ENCODE data around the gene ZNF319. TPM values are rescaled to one million over a fixed set of nuclear protein-coding genes. Genes with fewer than 3 reads are reported as not detected.
A peak's percentile ranks its signal among the peaks of the same experiment; 100 is the strongest.

The ZNF319 gene
- total and polyA plus RNA-seq, 10 of the 15 experiments (the other 5 are each of a cell fraction or from before 2014, with no cell fraction given), result 0.29 to 7.4 (median 1.7) TPM

DNA sequence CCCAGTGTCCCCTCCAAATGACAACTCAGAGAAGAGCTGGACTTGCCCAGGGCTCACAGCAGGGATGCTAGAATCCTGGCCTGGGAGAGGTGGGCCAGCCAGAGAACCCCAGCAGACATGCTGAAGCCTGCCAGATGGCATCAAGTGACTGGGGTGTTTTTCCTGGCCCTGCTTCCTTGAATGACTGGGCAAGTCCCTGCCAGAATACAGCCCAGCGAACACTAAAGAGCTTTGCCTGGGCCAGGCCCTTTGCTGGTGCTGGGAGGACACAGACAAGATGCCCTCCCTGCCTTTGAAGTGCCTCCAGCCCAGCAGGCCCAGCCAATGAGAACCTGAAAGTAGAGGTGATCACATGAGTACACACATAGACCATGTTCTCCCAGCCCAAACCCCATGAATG lies 11.5 kb downstream of the ZNF319 start:
- ChIA-PET POLR2A (no interaction called here), SMC1A (ENCODE audit: uncharacterized antibody, unreplicated experiment) (no interaction called here), RAD21 (ENCODE audit: unreplicated experiment) (no interaction called here), CTCF (no interaction called here)
- no peak overlapping the region for H2AFZ ChIP-seq (ENCODE audit: control insufficient read depth, low read depth, low read length)
- no peaks in the 10 kb centered on the region for H4K20me1 ChIP-seq (ENCODE audit: control insufficient read depth, insufficient read depth)
- TF ChIP-seq NR2F1 (conservative IDR thresholded peaks at IDR 0.05), result no peak
- no peak for TF ChIP-seq TCF12 (IDR thresholded peaks at IDR 0.05; ENCODE audit: low read depth, low read length)
- no peak for TF ChIP-seq BHLHE40 (IDR thresholded peaks at IDR 0.05; ENCODE audit: borderline replicate concordance in 1 of 2, low read depth in 2 of 2, low read length in 1 of 2)
- TF ChIP-seq ATF7 (IDR thresholded peaks at IDR 0.05; ENCODE audit: low read depth), result no peak
- DNase-seq (ENCODE audit: low read depth, low spot score), result no peak
- no peak overlapping the region for H3K9ac ChIP-seq (ENCODE audit: control insufficient read depth, insufficient read depth, low read length)
- ATAC-seq, result peak; percentile 19
- H3K9me3 ChIP-seq (replicated peaks; ENCODE audit: control insufficient read depth, insufficient read depth, low read length), result no peaks in the 10 kb centered on the region
- FAIRE-seq, result no peak
- no peak overlapping the region for H3K4me3 ChIP-seq
- intact Hi-C loops (cut with micrococcal nuclease; ENCODE audit: unreplicated experiment), result no loop called here
- in situ Hi-C loops (cut with MboI), result no loop called here
- H3K27me3 ChIP-seq (replicated peaks in 1 of 2; ENCODE audit: control insufficient read depth in 2 of 2, insufficient read depth in 2 of 2, low read length in 1 of 2), result no peaks in the 10 kb centered on the region; a peak in 2 of 4 replicates
- WGBS (ENCODE audit: insufficient coverage, insufficient replicate concordance, low lambda C conversion rate, missing lambda C conversion rate), result 23% methylated on average over 1 of the region's 1 CpG
- no peaks in the 10 kb centered on the region for H3K36me3 ChIP-seq (ENCODE audit: control insufficient read depth in 2 of 2, insufficient read depth in 2 of 2, low read length in 1 of 2)
- BruUV-seq (replicated peaks), result no TSS peak
- H3K79me2 ChIP-seq (ENCODE audit: control insufficient read depth, insufficient read depth, low read length), result no peaks in the 10 kb centered on the region
- no peak overlapping the region for H3K4me2 ChIP-seq (ENCODE audit: control insufficient read depth, insufficient read depth)
- H3K27ac ChIP-seq (ENCODE audit: control insufficient read depth, insufficient read depth), result no peak overlapping the region
- H3K4me1 ChIP-seq (ENCODE audit: control insufficient read depth, insufficient read depth, low read length), result no peaks in the 10 kb centered on the region; the same call in 1 of the 2 replicates

GRCh38 chr16:57987441-57988177 lies 12.9 kb downstream of the ZNF319 start:
- intact Hi-C loops (cut with micrococcal nuclease; ENCODE audit: unreplicated experiment) (no loop called here), in situ Hi-C loops (cut with MboI) (no loop called here)
- Histone ChIP-seq H3K36me3 (ENCODE audit: control insufficient read depth in 2 of 2, insufficient read depth in 2 of 2, low read length in 1 of 2) (no peaks in the 10 kb centered on the region), H3K79me2 (ENCODE audit: control insufficient read depth, insufficient read depth, low read length) (no peaks in the 10 kb centered on the region), H3K4me2 (ENCODE audit: control insufficient read depth, insufficient read depth) (no peak overlapping the region), H3K9ac (ENCODE audit: control insufficient read depth, insufficient read depth, low read length) (no peak overlapping the region), H3K4me1 (ENCODE audit: control insufficient read depth, insufficient read depth, low read length) (no peaks in the 10 kb centered on the region; the same call in 1 of the 2 replicates), H3K9me3 (replicated peaks; ENCODE audit: control insufficient read depth, insufficient read depth, low read length) (no peaks in the 10 kb centered on the region), H3K27ac (ENCODE audit: control insufficient read depth, insufficient read depth) (no peak overlapping the region), H3K4me3 (no peak overlapping the region), H3K27me3 (replicated peaks in 1 of 2; ENCODE audit: control insufficient read depth in 2 of 2, insufficient read depth in 2 of 2, low read length in 1 of 2) (no peaks in the 10 kb centered on the region; a peak in 2 of 4 replicates), H4K20me1 (ENCODE audit: control insufficient read depth, insufficient read depth) (no peaks in the 10 kb centered on the region), H2AFZ (ENCODE audit: control insufficient read depth, low read depth, low read length) (no peak overlapping the region)
- no peak for DNase-seq (ENCODE audit: low read depth, low spot score)
- no TSS peak for BruUV-seq (replicated peaks)
- ChIA-PET CTCF (no interaction called here), SMC1A (ENCODE audit: uncharacterized antibody, unreplicated experiment) (no interaction called here), POLR2A (no interaction called here), RAD21 (ENCODE audit: unreplicated experiment) (no interaction called here)
- 75% methylated on average over 8 of the region's 8 CpGs for WGBS (ENCODE audit: insufficient coverage, insufficient replicate concordance, low lambda C conversion rate, missing lambda C conversion rate)
- FAIRE-seq, result no peak
- no peak for ATAC-seq
- TF ChIP-seq SMARCA5 (IDR thresholded peaks at IDR 0.05) (no peak), EED (IDR thresholded peaks at IDR 0.05; ENCODE audit: low read depth) (no peak), CTCF (IDR thresholded peaks at IDR 0.05 in 2 of 3, conservative IDR thresholded peaks at IDR 0.05 in 1 of 3; ENCODE audit: control insufficient read depth in 2 of 3, extremely low read depth in 1 of 3, insufficient read depth in 1 of 3, low read depth in 3 of 3, low read length in 3 of 3) (no peak), SPI1 (IDR thresholded peaks at IDR 0.05; ENCODE audit: borderline replicate concordance, insufficient read depth, low read depth, low read length) (no peak)
- TF ChIP-seq, protein P1, sequence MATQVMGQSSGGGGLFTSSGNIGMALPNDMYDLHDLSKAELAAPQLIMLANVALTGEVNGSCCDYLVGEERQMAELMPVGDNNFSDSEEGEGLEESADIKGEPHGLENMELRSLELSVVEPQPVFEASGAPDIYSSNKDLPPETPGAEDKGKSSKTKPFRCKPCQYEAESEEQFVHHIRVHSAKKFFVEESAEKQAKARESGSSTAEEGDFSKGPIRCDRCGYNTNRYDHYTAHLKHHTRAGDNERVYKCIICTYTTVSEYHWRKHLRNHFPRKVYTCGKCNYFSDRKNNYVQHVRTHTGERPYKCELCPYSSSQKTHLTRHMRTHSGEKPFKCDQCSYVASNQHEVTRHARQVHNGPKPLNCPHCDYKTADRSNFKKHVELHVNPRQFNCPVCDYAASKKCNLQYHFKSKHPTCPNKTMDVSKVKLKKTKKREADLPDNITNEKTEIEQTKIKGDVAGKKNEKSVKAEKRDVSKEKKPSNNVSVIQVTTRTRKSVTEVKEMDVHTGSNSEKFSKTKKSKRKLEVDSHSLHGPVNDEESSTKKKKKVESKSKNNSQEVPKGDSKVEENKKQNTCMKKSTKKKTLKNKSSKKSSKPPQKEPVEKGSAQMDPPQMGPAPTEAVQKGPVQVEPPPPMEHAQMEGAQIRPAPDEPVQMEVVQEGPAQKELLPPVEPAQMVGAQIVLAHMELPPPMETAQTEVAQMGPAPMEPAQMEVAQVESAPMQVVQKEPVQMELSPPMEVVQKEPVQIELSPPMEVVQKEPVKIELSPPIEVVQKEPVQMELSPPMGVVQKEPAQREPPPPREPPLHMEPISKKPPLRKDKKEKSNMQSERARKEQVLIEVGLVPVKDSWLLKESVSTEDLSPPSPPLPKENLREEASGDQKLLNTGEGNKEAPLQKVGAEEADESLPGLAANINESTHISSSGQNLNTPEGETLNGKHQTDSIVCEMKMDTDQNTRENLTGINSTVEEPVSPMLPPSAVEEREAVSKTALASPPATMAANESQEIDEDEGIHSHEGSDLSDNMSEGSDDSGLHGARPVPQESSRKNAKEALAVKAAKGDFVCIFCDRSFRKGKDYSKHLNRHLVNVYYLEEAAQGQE (IDR thresholded peaks at IDR 0.05; ENCODE audit: low read depth, low read length), result no peak

All from GM12878 (cell line).